ENCODE measurements around the gene SYNDIG1.

Gene SYNDIG1

GRCh38 chr20:24529369-24529719, 59.9 kb downstream of the SYNDIG1 start:
- DNase-seq: no peak

DNA sequence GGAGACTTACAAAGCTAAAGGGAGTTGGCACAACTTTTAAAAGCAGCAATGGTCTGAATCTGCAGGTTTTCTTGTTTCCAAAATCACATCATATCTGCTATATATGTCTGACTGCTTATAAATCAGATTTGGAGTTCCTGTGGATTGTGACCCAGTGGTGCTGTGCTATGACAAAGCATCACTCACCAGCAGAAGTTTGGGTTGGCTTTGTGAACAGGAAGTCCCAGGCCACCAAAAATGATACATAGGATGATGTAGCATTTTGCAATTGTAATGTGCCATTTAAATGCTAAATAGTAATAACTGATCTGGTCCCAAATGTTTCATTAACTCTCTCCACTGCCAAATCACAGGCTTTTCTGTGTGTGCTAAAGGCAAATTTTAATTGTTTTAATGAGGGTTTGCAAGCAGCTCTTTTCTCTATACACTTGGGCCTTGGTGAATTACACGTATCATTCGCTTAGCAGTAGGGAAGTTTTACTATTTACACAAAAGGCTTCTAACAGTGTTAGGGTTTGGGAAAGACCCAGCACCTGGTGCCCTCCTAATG, 60.8 kb downstream of the SYNDIG1 start:
- DNase-seq: no peak

DNA sequence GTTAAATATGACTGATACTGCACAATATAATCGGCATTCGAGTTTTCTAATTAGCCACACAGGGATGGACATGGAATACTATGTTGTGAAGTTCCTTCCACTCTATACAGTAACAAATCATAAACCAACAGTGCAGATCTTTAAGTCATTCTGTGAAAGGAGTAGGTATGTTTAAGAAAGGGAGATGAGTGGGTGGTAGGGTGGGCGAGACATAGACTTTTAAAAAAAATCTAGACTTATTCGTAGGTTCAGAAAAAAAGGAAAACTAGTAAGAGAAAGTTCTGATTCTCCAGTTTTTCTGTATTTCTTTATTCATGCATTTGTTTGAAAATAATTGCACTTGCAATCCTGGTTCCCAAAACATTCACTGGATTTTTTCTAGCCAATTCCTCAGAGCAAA, 61.8 kb downstream of the SYNDIG1 start:
- DNase-seq: no peak

DNA sequence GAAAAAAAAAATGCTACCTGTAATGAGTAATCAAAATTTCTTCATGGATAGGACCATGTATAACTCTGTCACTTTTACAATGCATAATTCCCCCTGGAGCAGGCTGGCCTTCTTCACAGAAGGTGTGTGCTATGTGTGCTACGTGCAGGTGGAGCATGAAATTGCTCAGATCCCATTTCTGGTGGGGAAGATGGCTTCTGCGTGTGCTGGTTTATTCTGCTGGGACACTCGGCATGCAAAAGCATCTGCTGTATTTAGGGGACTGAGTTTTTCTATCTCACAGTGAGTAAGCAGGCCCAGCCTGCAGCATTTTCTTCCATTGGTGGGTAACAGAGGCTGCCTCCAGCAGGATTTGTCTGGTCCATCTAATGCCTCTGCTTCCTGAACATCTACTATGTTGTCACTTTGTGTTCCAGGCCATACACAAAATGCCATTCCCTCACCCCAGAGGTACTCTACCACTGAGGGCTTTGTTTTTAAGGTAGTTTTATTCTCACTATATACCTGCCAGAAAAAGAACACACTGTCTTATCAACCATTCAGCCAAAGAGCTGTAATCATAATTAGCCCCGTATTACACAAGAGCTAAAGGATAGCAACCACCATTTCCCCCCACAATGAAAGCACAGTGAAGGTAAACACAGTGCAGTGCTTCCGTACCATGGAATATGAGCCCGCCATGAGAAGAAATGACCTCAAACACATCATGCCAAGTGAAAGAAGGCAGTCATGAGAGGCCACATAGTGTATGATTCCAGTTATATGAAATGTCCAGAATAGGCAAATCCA, 62.4 kb downstream of the SYNDIG1 start:
- DNase-seq: no peak

DNA sequence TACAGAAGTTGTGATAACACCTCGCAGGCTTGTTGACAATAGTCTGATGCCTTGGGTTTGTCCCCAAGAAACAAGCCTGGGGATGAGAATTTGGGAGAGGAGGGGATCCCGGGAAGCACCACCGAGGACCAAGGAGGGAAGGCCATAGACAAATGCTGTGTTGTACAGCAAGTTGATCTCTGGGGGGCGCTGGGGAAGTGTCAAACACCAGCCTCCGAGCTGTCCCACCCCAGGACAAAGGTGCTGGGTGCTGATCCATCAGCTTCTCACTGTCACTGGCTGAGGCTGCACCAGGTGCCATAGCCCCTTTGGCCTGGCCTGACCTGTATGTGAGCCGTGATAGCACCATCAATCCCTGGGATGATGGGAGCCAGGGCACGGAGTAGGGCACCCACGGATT, 64.0 kb downstream of the SYNDIG1 start:
- DNase-seq: no peak

- DNase-seq: no peak
Observed at GRCh38 chr20:24534282-24534681, 64.9 kb downstream of the SYNDIG1 start.

DNA sequence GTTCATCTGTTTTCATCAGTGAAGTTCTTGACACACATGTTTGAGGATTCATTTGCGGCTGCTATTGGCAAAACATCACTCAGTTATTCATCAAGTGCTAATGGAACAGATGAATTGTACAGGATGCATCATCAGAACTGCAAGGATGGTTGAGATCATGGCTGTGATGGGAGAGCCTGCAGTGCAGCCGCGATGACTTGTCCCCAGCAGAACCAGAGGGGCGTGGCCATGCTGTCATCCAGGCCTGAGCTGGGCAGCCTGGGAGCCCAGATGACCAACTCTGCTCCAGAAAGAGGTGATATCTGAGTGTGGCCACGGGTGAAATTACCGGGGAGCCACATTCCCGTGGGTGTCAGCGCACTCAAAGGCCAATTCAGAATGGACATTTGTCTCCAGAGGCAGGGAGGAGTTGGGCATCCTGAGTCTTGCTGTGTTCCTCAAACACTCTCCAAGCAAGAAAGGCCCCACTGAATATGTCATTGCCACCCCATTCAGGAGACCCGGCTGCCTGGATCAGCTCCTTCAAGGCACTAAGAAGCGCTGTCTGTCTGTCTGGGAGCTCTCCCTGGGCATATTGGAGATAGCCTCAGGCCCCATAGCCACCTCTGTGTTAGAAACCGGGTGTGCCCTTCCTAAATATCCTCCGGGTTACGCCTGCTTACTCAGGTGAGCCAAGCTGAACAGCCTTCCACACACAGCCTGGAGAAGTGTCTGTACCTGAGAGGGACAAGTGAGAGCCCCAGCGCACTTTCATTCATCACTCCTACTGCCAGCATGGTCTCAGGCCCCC, 66.7 kb downstream of the SYNDIG1 start:
- no peak for DNase-seq

DNA sequence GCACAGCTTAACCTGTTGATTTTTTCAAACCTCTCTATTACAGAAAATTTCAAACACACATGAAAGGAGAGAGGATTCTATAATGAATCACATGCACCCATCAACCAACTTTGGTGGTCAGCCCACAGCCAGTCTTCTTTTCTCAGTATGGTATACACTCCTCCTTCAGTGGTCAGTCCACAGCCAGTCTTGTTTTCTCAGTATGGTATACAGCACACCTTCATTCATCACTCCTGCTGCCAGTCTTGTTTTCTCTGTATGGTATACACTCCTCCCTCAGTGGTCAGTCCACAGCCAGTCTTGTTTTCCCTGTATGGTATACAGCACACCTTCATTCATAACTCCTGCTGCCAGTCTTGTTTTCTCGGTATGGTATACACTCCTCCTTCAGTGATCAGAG, 67.8 kb downstream of the SYNDIG1 start:
- no peak for DNase-seq

DNA sequence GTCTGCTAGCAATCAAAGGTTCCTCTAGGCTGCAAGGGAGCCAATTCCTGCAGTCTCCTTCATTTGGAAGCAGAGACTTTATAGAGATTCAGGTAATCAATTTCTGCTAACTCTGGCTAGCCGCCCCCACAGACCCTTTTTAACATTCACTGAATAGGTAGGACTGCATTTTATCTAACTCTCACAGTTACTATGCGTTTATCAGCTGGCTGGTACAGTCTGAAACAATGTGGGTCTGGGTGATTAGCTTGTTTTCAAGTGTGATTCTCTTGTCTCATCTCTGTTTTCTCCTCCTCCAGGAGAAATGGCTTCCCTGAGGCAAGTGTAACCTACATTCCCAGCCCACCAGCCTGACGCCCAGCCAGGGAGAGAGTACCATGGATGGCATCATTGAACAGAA, 73.3 kb downstream of the SYNDIG1 start:
- DNase-seq: no peak

GRCh38 chr20:24543168-24543567, 73.7 kb downstream of the SYNDIG1 start:
- DNase-seq: no peak

DNA sequence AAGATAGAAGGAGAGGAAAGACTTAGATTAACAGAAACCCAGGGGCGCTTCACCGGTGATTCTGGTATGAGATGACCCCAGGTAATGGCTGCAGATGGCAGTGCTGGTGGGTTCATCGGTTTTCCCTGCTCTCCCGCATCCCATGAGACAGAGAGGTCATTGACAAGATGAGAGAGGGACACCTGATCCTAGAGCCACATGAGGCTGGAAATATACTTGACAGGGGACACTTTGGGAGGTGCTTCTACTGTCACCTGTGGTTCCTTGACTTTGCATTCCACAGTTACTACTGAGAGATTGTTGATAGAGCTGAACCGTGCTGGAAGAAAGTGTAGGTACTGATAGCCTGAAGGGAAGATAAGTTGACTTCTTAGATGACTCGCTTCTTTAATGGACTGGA, 74.3 kb downstream of the SYNDIG1 start:
- no peak for DNase-seq

DNA sequence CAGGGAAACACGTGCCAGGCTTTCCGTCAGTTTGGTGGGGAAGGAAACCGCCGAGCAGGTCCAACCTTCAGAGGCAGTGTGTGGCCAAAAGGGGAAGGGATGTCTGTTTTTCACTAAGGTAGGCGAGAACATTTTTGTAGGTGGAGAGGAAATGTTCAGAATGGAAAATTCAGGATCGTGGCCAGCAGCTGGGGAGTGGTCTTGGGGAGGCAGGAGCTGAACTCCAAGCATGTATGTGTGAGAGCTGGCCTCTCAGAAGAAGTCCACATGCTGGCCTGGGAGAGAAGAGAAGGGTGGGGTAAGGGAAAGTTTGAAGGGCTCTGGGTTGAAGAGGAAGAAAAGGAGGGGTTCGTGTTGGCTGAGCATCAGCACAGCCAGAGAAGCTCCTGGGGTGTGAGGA, 74.9 kb downstream of the SYNDIG1 start:
- no peak for DNase-seq

- no peak for DNase-seq
Observed at GRCh38 chr20:24545168-24545567, 75.7 kb downstream of the SYNDIG1 start.

DNA sequence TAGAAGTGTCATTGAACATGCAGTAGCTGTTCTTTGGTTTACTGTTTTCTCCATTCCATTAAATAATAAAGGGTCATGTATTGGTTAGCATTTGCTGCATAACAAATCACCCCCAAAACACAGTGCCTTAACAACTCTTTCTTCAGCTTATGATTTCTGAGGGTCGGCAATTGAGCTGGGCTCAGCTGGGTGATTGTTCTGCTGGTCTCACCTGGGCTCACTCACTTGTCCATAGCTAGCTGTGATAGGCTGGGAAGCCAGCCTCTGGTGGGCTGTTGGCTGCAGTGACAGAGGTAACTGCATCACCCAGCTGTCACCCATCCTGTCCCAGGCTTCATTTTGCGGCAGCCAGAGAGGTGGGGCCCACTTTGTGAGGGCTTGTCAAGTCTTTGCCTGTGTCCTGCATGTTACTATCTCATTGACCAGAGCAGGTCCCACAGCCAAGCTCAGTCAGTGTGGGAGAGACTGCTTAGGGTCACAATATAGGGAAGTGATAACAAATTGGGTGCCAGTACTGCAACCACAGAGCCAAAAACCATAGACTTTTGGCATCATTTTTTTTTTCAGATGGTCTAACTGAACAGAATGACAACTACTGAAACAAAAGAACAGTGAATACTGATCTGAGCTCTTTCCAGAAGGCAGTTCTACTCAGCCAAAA, 76.9 kb downstream of the SYNDIG1 start:
- DNase-seq: no peak

DNA sequence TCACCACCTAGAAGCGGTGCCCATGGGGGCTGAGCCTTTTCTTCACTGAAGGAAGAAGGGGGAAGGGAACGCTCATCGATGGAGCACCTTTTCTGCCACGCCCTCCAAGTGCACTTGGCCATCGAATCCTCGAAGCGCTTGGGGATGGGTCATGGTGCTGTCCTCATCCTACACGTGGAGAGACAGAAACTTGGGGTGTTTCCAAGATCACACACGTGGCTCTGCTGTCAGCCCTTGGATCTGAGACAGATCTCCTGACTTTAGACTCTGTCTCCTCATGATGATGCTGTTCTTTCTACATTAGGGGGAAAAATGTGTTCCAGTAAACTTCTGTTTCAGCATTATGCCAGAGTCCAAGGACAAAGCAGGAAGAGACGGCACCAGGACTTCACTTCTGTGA, 78.5 kb downstream of the SYNDIG1 start:
- no peak for DNase-seq

- DNase-seq: no peak
Observed at GRCh38 chr20:24559114-24559732, 89.8 kb downstream of the SYNDIG1 start.

GRCh38 chr20:24560571-24561491, 91.4 kb downstream of the SYNDIG1 start:
- no peak for DNase-seq

GRCh38 chr20:24565835-24566351, 96.5 kb downstream of the SYNDIG1 start:
- no peak for DNase-seq

DNA sequence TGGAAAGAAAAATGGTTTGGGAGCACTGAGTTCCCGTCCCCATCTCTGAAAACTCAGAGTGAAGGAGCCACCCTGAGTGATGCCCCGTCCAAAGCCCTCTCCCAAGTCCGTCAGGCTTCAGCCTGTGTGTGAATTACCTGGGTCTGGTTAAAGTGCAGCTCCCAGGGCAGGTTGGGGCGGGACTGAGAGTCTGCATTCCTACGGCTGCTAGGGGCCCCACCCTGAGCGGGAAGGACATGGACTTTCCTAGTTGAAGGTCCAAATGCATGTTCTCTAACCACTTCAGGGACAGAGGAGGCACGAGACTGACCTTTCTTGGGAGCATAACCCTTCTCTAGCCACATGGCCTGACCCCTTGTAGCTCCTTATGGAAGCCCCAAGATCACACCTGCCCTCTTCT, 97.2 kb downstream of the SYNDIG1 start:
- DNase-seq: no peak

GRCh38 chr20:24567508-24567907, 98.1 kb downstream of the SYNDIG1 start:
- no peak for DNase-seq

DNA sequence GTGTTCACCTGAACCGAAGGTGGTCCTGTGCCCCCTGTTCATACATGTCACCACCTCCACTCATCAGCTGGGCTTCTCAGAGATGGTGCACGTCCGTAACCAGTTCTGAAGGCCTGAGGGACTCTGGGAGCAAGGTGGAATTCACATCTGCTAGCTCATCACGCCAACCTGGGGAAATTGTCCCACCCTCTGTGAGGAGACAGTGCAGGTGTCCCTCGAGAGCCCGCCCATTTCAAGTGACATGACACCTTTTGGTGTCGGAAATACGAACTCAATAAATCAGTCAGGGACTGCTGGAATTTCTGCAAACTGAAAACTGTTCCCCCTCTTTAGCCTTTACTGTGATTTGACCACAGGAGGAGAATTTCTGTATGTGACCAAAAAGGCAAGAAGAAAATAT, 99.4 kb downstream of the SYNDIG1 start:
- DNase-seq: no peak

DNA sequence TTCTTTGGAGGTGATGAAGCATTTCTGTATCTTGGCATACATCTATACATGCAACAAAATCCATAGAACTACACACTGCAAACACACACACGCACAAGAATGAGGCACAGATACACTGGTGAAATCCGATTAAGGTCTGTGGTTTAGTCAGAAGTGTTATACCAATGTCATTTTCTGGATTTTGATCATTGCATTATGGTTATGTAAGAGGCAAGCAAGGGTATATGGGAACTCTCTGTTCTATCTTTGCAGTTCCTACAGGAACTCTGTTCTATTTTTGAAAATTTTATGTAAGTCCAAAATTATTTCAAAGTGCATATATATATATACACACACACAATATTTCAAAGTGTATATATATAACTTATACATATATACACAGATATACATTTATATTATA, 101.7 kb downstream of the SYNDIG1 start:
- no peak for DNase-seq
